HG03039 (cell line): ENCODE data around the gene NVL.

ENCODE experiments used
- ATAC-seq: cut with Tn5 transposase; IDR thresholded peaks from one replicate; pipeline ENCODE4 v1.9.1; 2021; ENCODE audit warnings: mild to moderate bottlenecking, moderate library complexity; ENCODE audit not compliant: unreplicated experiment

The NVL gene

DNA sequence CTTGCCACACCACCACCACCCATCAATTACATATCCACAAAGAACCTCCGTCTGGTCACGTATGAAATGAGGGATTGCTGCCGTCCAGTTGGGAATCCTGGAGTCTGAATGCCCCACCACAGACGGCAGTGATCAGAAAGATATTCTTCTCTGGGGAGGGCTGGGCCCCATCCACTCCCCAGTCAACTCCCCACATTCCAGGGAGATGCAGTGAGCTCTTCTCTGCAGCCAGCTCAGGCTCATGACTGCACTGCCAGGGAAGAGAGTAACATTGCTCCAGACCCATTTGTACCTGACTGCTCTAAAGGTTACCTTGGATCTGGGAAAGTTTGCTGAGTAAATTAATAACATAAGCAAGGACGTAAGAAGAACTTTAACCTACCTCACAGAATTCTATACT is 128.6 kb downstream of the NVL start:
- no peak for ATAC-seq

- no peak for ATAC-seq
Observed at GRCh38 chr1:224199679-224200078, 130.3 kb downstream of the NVL start.

GRCh38 chr1:224198572-224198971 is 131.4 kb downstream of the NVL start:
- no peak for ATAC-seq

DNA sequence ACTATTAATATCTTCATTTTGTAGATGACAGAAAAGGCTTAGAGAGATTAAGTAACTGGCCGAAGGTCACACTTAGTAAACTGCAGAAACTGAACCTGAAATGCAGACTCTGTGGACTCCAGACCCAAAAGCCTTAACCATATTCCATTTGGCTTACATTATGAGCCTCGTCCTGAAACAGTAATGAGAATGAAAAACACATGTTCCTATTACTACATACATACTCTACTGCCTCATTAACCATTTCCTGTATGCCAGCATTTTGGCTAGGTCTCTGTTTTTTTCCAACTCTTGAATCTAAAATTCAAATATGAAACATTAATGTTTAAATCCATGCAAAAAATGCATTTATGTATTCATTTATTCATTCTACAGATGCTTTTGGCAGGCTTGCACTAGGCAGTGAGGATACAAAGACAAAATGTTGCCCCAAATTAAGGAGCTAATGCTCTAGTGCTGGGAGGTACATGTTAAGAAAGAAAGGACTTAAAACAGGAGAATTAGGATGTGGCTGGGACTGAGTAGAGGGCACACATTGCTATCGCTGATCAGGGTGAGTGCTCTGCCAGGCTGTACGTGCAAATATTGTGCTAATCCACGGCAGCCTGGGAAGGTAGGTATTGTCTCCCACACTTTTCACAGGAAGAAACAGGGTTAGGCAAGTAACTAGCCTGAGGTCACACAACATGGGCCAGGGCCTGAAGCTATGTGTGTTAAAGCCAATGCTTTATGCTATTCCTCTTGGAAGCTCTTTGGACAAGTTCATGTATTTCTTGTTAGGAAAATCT is 133.0 kb downstream of the NVL start:
- no peak for ATAC-seq

DNA sequence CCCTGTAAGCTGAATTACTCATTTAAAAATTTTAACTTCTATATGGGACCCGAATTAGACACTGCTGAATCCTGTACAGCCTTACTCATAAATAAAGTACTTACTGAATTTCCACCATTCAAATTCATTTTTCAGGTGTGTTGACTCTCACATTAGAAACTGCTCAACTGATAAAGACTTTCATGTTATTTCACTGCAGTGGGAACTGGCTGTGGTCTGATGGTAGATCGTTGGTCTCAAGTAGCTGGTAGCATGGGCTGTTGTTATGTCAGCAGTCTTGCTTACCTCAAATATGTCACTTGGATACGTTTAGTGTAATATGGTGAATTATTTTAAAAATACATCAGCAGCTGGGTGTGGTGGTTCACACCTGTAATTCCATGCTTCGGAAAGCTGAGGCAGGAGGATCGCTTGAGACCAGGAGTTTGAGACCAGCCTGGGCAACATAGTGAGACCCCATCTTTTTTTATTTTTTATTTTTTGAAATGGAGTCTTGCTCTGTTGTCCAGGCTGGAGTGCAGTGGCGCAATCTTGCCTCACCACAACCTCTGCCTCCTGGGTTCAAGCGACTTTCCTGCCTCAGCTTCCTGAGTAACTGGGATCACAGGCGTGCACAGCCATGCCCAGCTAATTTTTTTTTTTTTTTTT is 136.5 kb downstream of the NVL start:
- ATAC-seq = no peak

DNA sequence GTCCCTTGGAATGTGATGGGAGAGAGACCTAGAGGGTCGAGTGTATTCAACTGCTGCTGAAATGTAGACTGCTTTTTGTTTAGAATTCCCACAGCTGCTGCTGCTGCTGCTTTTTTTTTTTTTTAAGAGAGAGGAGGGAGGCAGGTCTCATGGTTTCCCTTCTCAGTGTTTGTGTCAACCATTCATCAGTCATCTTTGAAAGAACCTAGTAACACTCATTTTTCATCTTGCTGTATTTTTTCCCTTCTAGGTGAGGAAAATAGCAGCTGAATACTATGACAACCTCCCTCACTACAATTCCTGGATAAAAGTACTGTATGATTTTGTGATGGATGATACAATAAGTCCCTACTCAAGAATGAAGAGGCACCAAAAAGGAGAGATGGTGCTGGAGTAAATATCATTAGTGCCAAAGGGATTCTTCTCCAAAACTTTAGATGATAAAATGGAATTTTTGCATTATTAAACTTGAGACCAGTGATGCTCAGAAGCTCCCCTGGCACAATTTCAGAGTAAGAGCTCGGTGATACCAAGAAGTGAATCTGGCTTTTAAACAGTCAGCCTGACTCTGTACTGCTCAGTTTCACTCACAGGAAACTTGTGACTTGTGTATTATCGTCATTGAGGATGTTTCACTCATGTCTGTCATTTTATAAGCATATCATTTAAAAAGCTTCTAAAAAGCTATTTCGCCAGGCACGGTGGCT is 137.7 kb downstream of the NVL start:
- ATAC-seq = no peak

- ATAC-seq = no peak
Observed at GRCh38 chr1:224189561-224189960, 140.4 kb downstream of the NVL start.

DNA sequence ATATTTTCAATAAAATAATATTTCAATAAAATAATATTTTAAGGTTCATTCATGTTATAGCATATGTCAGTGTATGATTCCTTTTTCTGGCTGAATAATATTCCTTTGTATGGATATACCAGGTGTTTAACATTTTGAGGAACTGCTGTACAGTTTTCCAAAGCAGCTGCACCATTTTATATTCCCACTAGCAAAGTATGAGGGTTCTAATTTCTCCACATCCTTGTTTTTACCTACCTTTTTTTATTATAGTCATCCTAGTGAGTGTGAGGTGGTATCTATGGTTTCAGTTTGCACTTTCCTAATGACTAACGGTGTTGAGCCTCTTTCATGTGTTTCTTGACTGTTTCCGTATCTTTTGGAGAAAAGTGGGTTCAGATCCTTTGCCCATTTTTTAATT is 141.7 kb downstream of the NVL start:
- no peak for ATAC-seq

DNA sequence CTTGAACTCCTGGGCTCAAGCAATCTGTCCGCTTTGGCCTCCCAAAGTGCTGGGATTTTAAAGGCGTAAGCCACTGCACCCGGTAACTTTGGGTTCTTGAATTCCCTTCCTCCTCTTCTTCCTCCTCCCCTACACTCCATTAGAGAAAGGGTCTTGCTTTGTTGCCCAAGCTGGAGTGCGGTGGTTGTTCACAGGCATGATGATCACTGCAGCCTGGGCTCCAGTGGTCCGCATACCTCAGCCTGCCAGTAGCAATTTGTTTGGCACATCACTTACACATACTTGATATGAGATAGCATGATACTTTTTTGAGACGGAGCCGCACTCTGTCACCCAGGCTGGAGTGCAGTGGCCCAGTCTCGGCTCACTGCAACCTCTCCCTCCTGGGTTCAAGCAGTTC is 144.8 kb downstream of the NVL start:
- ATAC-seq = no peak

DNA sequence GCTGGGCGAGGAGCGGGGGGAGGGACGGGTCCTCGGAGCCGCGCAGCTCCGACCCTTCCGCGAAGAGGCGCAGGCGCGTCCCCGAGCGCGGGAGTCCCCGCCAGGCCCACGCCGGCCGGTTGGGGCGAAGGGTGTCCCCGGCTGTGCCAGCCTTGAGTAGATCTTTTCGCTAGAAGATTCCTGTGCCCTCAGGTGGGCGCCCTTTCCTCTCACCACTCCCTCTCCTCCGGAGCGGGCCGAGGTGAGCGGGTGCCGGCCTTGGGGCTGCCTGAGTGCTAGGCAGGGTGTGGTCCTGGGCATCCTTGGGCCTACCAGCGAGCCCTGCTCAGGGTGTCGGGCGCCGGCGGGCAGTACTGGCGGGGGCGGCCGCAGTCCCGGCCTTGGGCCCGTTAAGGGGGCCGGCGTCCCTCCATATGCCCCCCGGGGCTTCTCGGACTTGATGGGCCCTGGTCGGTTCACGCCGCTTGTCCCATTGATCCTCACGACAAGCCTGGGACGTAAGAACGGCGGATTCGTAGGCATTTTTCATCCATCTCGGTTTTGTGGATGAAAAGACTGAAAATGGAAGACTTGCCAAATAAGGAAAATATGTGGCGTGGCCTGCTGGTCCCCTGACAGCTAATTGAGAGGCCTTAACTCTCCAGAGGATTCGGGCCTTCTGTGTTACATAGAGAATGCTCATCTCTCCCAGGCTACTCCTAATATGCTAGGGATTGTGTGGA is 146.2 kb downstream of the NVL start:
- ATAC-seq = peak; percentile 56

DNA sequence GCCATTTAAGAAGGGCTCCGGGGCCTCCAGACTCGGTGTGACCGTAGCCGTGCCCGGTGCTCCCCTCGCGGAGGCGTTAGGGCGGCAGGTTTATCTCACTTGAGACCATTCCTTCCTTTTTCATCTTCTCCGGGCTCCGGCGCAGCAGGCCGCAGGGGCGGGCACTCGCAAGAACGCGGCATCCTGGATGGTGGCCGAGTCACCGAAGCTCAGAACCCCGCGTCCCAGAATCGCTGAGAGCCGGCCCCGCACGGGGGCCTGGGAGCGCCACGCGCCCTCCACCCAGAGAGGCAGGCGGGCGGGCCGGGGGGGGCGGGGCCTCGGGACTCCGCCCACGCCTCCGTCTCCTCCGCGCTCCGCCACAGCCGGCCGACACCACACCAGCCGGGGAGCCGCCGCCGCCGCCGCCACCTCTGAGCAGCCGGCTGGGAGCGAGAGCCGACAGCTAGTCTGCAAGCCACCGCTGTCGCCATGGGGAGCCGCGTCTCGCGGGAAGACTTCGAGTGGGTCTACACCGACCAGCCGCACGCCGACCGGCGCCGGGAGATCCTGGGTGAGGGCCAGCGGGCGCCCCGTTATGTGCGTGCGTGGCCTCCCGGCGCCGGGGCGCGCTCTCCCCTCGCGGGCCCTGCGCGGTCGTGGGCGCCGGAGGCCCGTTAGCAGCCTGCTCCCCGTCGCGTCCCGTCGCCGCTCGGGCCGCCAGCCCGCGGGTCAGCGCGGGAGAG is 146.9 kb downstream of the NVL start, which contains the start of gene DEGS1:
Gene DEGS1, plus strand, starts transcription at position 375 of the 725 bp plus-strand sequence. Its CDS starts 97 bp downstream, at position 472.
- ATAC-seq = peak; percentile 70

DNA sequence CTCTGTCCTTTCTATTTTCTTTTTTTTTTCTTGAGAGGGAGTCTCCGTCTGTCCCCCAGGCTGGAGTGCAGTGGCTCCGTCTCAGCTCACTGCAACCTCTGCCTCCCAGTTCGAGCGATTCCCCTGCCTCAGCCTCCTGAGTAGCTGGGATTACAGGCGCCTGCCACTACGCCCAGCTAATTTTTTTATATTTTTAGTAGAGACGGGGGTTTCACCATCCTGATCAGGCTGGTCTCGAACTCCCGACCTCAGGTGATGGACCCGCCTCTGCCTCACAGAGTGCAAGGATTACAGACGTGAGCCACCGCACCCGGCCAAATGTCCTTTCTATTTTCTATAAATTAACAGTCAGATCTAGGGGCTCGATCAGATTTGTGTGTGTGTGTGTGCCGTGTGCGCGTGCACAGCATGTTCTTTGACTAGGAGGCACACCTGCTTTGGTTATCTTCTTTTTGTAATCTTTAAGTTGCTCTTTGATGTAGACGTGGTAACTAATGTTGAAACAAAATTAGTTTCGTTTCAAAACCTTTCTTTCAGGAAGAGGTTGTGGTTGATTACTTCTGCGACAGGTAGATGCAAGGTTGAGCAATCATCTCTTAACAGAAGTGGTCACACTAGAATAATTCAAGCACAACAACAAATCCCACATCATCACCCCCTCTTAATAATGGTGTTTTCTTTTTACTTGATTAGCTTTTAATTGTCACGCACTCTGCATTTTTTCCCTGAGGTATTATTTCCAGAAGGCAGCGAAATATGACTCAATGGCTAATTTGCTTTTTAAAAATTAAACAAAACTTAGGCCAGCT is 147.7 kb downstream of the NVL start:
- peak; percentile 27 for ATAC-seq

GRCh38 chr1:224181453-224181810 is 148.5 kb downstream of the NVL start:
- ATAC-seq = no peak

DNA sequence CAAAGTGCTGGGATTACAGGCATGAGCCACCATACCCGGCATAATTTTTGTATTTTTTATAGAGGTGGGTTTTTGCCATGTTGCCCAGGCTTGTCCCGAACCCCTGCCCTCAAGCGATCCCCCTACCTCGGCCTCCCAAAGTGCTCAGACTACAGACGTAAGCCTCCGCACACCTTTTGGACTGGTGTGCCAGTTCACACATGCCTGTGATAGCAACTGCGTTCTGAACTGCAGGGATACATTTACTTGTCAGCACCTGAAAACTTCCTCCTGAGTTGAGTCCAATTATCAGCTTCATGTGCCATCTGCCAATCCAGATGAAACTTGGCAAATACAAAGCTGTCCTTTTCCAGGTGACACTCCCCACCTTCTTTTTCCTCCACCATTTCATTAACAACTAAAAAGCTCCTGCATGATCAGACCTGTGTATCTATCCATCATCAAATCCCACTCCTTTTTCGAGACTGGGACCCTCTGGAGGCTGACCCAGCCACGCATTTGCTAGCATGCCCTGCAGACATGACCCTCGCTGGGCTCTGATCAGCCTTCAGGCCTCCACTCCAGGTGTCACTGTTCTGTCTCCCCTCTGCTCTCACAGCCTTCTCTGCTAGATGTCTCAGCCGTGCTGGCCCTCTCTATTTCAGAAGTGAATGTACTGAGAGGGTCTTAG is 149.1 kb downstream of the NVL start:
- no peak for ATAC-seq

DNA sequence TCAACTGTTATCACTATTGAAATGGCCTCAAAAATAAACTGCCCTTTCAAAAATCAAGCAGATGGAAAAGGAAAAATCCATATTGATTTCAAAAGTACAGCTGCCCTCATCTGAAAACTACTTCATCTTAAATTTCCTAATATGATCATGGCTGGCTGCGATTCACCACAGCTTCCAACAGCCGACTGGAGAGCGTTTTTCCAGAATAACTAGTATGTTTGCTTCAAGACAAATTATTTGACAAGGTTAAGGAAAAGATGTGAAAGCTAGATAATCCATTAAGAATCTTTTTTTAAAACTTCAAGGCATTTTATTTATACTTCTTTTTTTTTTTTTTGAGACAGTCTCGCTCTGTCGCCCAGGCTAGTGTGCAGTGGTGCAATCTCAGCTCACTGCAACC is 151.1 kb downstream of the NVL start:
- ATAC-seq = no peak

DNA sequence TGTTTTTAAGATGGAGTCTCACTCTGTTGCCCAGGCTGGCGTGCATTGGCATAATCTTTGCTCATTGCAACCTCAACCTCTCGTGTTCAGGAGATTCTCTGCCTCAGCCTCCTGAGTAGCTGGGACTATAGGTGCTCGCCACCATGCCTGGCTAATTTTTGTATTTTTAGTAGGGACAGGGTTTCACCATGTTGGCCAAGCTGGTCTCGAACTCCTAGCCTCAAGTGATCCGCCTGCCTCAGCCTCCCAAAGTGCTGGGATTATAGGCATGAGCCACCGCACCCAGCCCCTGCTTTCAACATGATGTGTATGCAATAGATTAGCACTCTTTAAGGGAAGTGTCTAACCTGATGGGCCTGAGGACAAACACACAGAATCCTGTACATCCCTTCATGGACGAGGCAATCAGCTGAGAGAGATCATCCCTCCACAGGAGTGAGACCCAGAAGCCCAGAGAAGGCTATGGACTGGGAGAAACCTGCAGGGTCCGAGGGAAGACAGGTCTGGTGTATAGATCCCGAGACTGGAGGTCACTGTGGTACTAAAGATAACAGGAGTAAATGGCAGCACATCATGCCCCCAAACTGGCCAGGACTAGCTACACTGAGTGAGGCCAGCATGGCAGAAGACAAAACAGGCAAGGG is 152.5 kb downstream of the NVL start:
- no peak for ATAC-seq
